Ovary (tissue), 10 donors: ENCODE measurements around the gene PIGN. TPM values are rescaled to one million over a fixed set of nuclear protein-coding genes. Genes with fewer than 3 reads are reported as not detected.

ENCODE experiments used
- DNase-seq, 5 donors: peaks; one replicate each; pipeline ENCODE4 v3.0.0-alpha.2; 2019 to 2020
- H3K27ac ChIP-seq, 2 donors: fragments of 200-600 bp; one replicate each; pipeline versions ENCODE4 v1.5.1 to v1.8.0; 2019 to 2022
- H3K27me3 ChIP-seq: fragments of 200-600 bp; one replicate; pipeline ENCODE4 v1.8.0; 2022
- H3K36me3 ChIP-seq: fragments of 200-600 bp; sonication (generic); one replicate; pipeline ENCODE4 v1.5.1; 2019
- H3K4me1 ChIP-seq: one replicate; pipeline ENCODE4 v1.8.1; 2013; ENCODE audit warnings: mild to moderate bottlenecking, moderate library complexity; ENCODE audit not compliant: insufficient read depth
- H3K4me3 ChIP-seq: fragments of 200-600 bp; sonication (generic); one replicate; pipeline ENCODE4 v1.5.1; 2017
- H3K9me3 ChIP-seq, 2 donors: fragments of 200-600 bp in 1 of 2; sonication (generic) in 1 of 2; one replicate each; pipeline versions ENCODE4 v1.5.1 to v1.8.1; 2013 to 2019; ENCODE audit warnings: mild to moderate bottlenecking in 1 of 2, moderate library complexity in 1 of 2
- EP300 ChIP-seq: sonication (generic); formaldehyde crosslinking; IDR thresholded peaks from one replicate; pipeline ENCODE4 v1.6.1; 2017; ENCODE audit warnings: antibody characterized with exemption
- POLR2A ChIP-seq: fragments of 450-650 bp; IDR thresholded peaks from one replicate; pipeline ENCODE4 v1.6.1; 2017; ENCODE audit warnings: antibody characterized with exemption, mild to moderate bottlenecking, moderate library complexity
- WGBS, 3 donors: extraction: QIAGEN DNeasy Blood & Tissue Kit in 1 of 3; methylation state at CpG; one replicate each; pipeline versions ENCODE4 v1.1.5 to v1.1.7; 2013 to 2017; 5-methylcytosine and 5-hydroxymethylcytosine counted together
- intact Hi-C, 4 donors: fragments of 100-400 bp; cut with DNase I; formaldehyde crosslinking; loops; one replicate each; pipeline versions ENCODE4 v1.11.0 to v1.15.1; 2022 to 2023
- long read RNA-seq, 3 donors: library from polyadenylated mRNA in 2 of 3; unstranded in 2 of 3; transcript quantifications; one replicate each; pipeline ENCODE4 v2.0.0 and lab custom pipeline, GENCODE V29; 2021 to 2026
- polyA plus RNA-seq, 2 donors: library from polyadenylated mRNA; stranded (reverse); fragments of 200-250 nt in 1 of 2; fragments of 350-450 nt in 1 of 2; fragmentation: Illumina TruSeq in 1 of 2; extraction: RNeasy Lipid Tissue Mini Kit (QIAGEN cat#74804) in 1 of 2; gene quantifications; one replicate each; pipeline ENCODE4 v1.2.3, GENCODE V29; 2013 to 2014
- total RNA-seq, 7 donors: library from RNA; depleted of rRNA in 2 of 7; stranded (reverse); fragments of >200 nt in 2 of 7; fragmentation: NEBNext Ultra II Directional in 3 of 7; extraction: Animal tissue kit (Norgen Biotek cat#: 25700) in 3 of 7; gene quantifications; one replicate each; pipeline versions ENCODE4 v1.1.0 to v1.2.4, GENCODE V29; 2016 to 2023
- TF ChIP-seq, protein P1 (sequence below), 3 donors: fragments of 450-650 bp in 2 of 3; fragments of 200-600 bp in 1 of 3; IDR thresholded peaks; one replicate each; pipeline versions ENCODE4 v1.5.1 to v1.8.0; 2016 to 2022; ENCODE audit warnings: antibody characterized with exemption in 3 of 3, mild to moderate bottlenecking in 1 of 3
- donor health status: DM: no; HTN: no; CAD: no; lungs with moderate emphysema.
- donor health status: DM: no; HTN: no; CAD: no.
- donor health status: Bipolar disorder and iron deficiency.
- donor health status: DM: yes; HTN: yes; CAD: no.
- donor health status: DM: no; HTN: no; CAD: no.
- donor health status: DM: yes; HTN: yes; CAD: no.

The PIGN gene
- total RNA-seq (10 to 100 TPM; 17.7 to 29.1 (median 26.1) TPM), polyA plus RNA-seq (10 to 100 TPM in 1 of 2 donors, 1 to 10 TPM in 1; 8.0 to 15.4 TPM)
- long read RNA-seq, donor 1, full-length matches to known transcripts = 4 of 13 reads
- long read RNA-seq, donor 1, partial matches to known transcripts = 6 of 13 reads
- long read RNA-seq, donor 1, other reads (novel, unspliced or antisense) = 3 of 13 reads
- long read RNA-seq, donor 2, full-length matches to known transcripts = 3 of 9 reads
- long read RNA-seq, donor 2, partial matches to known transcripts = 6 of 9 reads
- long read RNA-seq, donor 2, other reads (novel, unspliced or antisense) = 0 of 9 reads
- long read RNA-seq, donor 3, full-length matches to known transcripts = 29 of 37 reads
- long read RNA-seq, donor 3, partial matches to known transcripts = 1 of 37 reads
- long read RNA-seq, donor 3, other reads (novel, unspliced or antisense) = 7 of 37 reads

GRCh38 chr18:62186774-62187542 is at the start of gene PIGN, which contains the start of gene RELCH:
Gene PIGN, minus strand, starts transcription at chr18:62187056. Its CDS starts 25,703 bp downstream, at chr18:62161353.
Gene RELCH, plus strand, starts transcription at chr18:62187255. Its CDS starts 251 bp downstream, at chr18:62187506.
- no peaks in the 10 kb centered on the region for H3K9me3 ChIP-seq
- H3K27ac ChIP-seq = peak within 1 kb of the TSS in 1 of 2 donors; percentile 50
- H3K4me3 ChIP-seq = peak within 1 kb of the TSS; percentile 70
- intact Hi-C loops = loop anchor here (5.0 to 10.0 kb wide), 5 partner anchors 58 to 798 kb away; partner anchors contain the start of gene ZCCHC2 (in 1 of the 4)
- H3K36me3 ChIP-seq = no peaks in the 10 kb centered on the region
- DNase-seq = peak; percentile 92 to 96 (median 94)
- H3K4me1 ChIP-seq = peaks cover 7% of the 10 kb centered on the region
- no peaks in the 10 kb centered on the region for H3K27me3 ChIP-seq
- TF ChIP-seq POLR2A = peak; percentile 19
- TF ChIP-seq, protein P1, sequence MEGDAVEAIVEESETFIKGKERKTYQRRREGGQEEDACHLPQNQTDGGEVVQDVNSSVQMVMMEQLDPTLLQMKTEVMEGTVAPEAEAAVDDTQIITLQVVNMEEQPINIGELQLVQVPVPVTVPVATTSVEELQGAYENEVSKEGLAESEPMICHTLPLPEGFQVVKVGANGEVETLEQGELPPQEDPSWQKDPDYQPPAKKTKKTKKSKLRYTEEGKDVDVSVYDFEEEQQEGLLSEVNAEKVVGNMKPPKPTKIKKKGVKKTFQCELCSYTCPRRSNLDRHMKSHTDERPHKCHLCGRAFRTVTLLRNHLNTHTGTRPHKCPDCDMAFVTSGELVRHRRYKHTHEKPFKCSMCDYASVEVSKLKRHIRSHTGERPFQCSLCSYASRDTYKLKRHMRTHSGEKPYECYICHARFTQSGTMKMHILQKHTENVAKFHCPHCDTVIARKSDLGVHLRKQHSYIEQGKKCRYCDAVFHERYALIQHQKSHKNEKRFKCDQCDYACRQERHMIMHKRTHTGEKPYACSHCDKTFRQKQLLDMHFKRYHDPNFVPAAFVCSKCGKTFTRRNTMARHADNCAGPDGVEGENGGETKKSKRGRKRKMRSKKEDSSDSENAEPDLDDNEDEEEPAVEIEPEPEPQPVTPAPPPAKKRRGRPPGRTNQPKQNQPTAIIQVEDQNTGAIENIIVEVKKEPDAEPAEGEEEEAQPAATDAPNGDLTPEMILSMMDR (IDR thresholded peaks at IDR 0.05) = no peak
- WGBS, 3 donors = 0 to 1% (median 1%) methylated on average over 48 to 55 of the region's 55 CpGs

GRCh38 chr18:62236252-62236651 is 49.4 kb upstream of the PIGN start:
- Histone ChIP-seq H3K4me1 (no peaks in the 10 kb centered on the region), H3K27me3 (no peaks in the 10 kb centered on the region), H3K36me3 (no peaks in the 10 kb centered on the region), H3K9me3 (no peaks in the 10 kb centered on the region), H3K27ac (no peak overlapping the region), H3K4me3 (no peak overlapping the region)
- TF ChIP-seq, protein P1 (IDR thresholded peaks at IDR 0.05) = no peak
- TF ChIP-seq POLR2A (no peak), EP300 (no peak)
- no peak for DNase-seq
- intact Hi-C loops = no loop called here
- WGBS, 3 donors = 85 to 93% (median 85%) methylated on average over 1 of the region's 1 CpG

DNA sequence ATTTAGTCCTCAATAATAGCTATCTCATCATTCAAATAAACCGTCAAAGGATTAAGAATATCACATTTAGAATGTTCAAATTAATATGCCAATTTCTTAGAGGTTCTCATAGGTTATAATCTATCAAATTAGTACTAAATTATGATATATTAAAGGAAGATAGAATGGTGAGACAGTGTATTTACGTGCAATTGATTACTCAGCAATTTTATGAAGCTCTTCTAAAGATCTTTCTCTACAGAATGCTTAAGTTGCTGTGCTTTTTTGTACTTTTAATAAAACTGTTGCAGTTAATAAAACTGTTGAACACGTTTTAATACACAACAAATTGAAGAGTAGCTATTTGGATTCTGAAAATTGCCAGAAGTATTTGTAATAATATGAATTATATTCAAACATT is 39.2 kb upstream of the PIGN start:
- 94 to 96% (median 95%) methylated on average over 3 of the region's 3 CpGs for WGBS, 3 donors
- TF ChIP-seq POLR2A = no peak
- intact Hi-C loops = no loop called here
- no peaks in the 10 kb centered on the region for H3K36me3 ChIP-seq
- H3K27me3 ChIP-seq = no peaks in the 10 kb centered on the region
- no peaks in the 10 kb centered on the region for H3K9me3 ChIP-seq
- no peak overlapping the region for H3K4me3 ChIP-seq
- no peak for DNase-seq
- no peaks in the 10 kb centered on the region for H3K4me1 ChIP-seq
- no peak overlapping the region for H3K27ac ChIP-seq

DNA sequence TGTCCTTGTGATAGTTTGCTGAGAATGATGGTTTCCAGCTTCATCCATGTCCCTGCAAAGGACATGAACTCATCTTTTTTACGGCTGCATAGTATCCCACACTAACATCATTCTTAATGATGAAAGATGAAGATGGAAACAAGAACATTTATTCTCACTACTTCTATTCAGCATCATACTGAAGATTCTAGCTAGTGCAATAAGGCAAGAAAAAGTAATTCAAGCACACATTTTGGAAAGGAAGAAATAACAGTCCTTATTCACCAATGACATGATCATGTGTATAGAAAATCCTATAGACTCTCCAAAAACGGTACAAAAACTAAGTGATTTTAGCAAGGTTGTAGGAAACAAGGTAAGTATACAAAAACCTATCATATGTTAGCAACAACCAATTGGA is 37.4 kb upstream of the PIGN start:
- TF ChIP-seq POLR2A (no peak), EP300 (no peak)
- TF ChIP-seq, protein P1 (IDR thresholded peaks at IDR 0.05) = no peak
- no peaks in the 10 kb centered on the region for H3K27me3 ChIP-seq
- no peak overlapping the region for H3K27ac ChIP-seq
- intact Hi-C loops = no loop called here
- DNase-seq = no peak
- no peaks in the 10 kb centered on the region for H3K4me1 ChIP-seq
- no peaks in the 10 kb centered on the region for H3K9me3 ChIP-seq
- H3K4me3 ChIP-seq = no peak overlapping the region
- 96 to 99% (median 97%) methylated on average over 2 of the region's 2 CpGs for WGBS, 3 donors
- H3K36me3 ChIP-seq = no peaks in the 10 kb centered on the region
